Liver (tissue), 3 donors: ENCODE data around the gene TP73.

ENCODE experiments used
- ATF3 ChIP-seq: IDR thresholded peaks from 2 replicates; pipeline ENCODE4 v1.6.1; 2016; ENCODE audit warnings: antibody characterized with exemption
- CTCF ChIP-seq: fragments of 150-350 bp; IDR thresholded peaks from 2 replicates; pipeline ENCODE4 v1.5.1; 2017; ENCODE audit warnings: improper control_type of control experiment, low read depth, low read length; ENCODE audit not compliant: missing input control
- GABPA ChIP-seq, 2 donors: IDR thresholded peaks in 1 of 2; conservative IDR thresholded peaks in 1 of 2; 2 replicates each; pipeline ENCODE4 v1.6.1; 2016; ENCODE audit warnings: antibody characterized with exemption in 2 of 2, mild to moderate bottlenecking in 1 of 2, moderate library complexity in 1 of 2
- HNF4G ChIP-seq: IDR thresholded peaks from 2 replicates; pipeline ENCODE4 v1.6.1; 2016; ENCODE audit warnings: antibody characterized with exemption
- JUND ChIP-seq, 2 donors: IDR thresholded peaks; 2 replicates each; pipeline ENCODE4 v1.6.1; 2016; ENCODE audit warnings: antibody characterized with exemption in 2 of 2
- MAX ChIP-seq: IDR thresholded peaks from 2 replicates; pipeline ENCODE4 v1.6.1; 2016; ENCODE audit warnings: antibody characterized with exemption
- NR2F2 ChIP-seq: IDR thresholded peaks from 2 replicates; pipeline ENCODE4 v1.6.1; 2016; ENCODE audit warnings: antibody characterized with exemption
- RAD21 ChIP-seq, 2 donors: IDR thresholded peaks; 2 replicates each; pipeline ENCODE4 v1.6.1; 2016; ENCODE audit warnings: antibody characterized with exemption in 2 of 2, mild to moderate bottlenecking in 2 of 2
- REST ChIP-seq: IDR thresholded peaks from 2 replicates; pipeline ENCODE4 v1.6.1; 2016; ENCODE audit warnings: antibody characterized with exemption, mild to moderate bottlenecking
- TAF1 ChIP-seq: conservative IDR thresholded peaks from 2 replicates; pipeline ENCODE4 v1.6.1; 2016; ENCODE audit warnings: antibody characterized with exemption, mild to moderate bottlenecking
- ZBTB33 ChIP-seq: IDR thresholded peaks from 2 replicates; pipeline ENCODE4 v1.6.1; 2016; ENCODE audit warnings: antibody characterized with exemption
- donor health status: healthy.
- donor health status: healthy.

- TF ChIP-seq CTCF (no peak), TAF1 (no peak), MAX (no peak), REST (no peak), HNF4G (no peak), ATF3 (no peak), RAD21 (IDR thresholded peaks at IDR 0.05) (no peak), GABPA (IDR thresholded peaks at IDR 0.05 in 1 of 2, conservative IDR thresholded peaks at IDR 0.05 in 1 of 2) (no peak), JUND (IDR thresholded peaks at IDR 0.05) (no peak), ZBTB33 (no peak), NR2F2 (no peak)
These were observed 98.4 kb downstream of the TP73 start for GRCh38 chr1:3750741-3751140.
